ENCODE results near the gene TENM3.

DNA sequence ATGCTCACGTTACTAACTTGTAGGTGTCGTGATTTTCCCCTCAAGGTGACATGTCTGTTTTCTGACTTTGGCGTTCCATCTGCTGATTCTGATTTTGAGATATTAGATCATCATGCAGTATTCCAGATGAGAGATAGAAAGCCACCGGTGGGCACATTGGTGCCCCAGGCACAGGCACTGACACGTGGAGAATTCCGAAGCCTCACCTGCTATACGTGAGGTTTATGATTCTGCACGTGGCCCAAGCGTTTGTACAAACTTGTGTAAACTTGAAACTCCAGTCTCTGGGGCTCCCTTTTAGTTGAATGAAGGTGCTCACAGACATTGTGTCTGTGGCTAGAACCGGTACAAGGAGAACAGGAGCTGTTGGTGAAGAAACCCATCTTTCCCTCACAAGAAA is 81.1 kb downstream of the TENM3 start:
- TF ChIP-seq CTCF (IDR thresholded peaks at IDR 0.05; ENCODE audit: low read depth, low read length) (no peak), EZH2phosphoT487 (IDR thresholded peaks at IDR 0.05; ENCODE audit: low read depth) (no peak)
